HG03045 (cell line): ENCODE measurements around the gene SLC26A11.

Source experiments
- ATAC-seq: cut with Tn5 transposase; IDR thresholded peaks from one replicate; pipeline ENCODE4 v1.9.1; 2021; ENCODE audit warnings: mild to moderate bottlenecking, moderate library complexity; ENCODE audit not compliant: unreplicated experiment

Gene SLC26A11

GRCh38 chr17:80216473-80217456 is 3.5 kb upstream of the SLC26A11 start:
- ATAC-seq: no peak

- no peak for ATAC-seq
Measured at GRCh38 chr17:80217703-80218362, 2.4 kb upstream of the SLC26A11 start.

- ATAC-seq: no peak
Measured at GRCh38 chr17:80218391-80218790, 1.8 kb upstream of the SLC26A11 start.

- ATAC-seq: peak; percentile 38
Measured at GRCh38 chr17:80219013-80219762, 1.0 kb upstream of the SLC26A11 start.

GRCh38 chr17:80219763-80220053 is 519 bp upstream of the SLC26A11 start:
- ATAC-seq: no peak

GRCh38 chr17:80220736-80221215 is 549 bp downstream of the SLC26A11 start:
- no peak for ATAC-seq

GRCh38 chr17:80221351-80222105 is 1.3 kb downstream of the SLC26A11 start:
- ATAC-seq: no peak

- ATAC-seq: no peak
Measured at GRCh38 chr17:80222376-80223141, 2.3 kb downstream of the SLC26A11 start.

- no peak for ATAC-seq
Measured at GRCh38 chr17:80223142-80223815, 3.1 kb downstream of the SLC26A11 start.

- no peak for ATAC-seq
Measured at GRCh38 chr17:80223838-80224497, 3.7 kb downstream of the SLC26A11 start.

GRCh38 chr17:80224683-80225082 is 4.5 kb downstream of the SLC26A11 start:
- ATAC-seq: no peak

GRCh38 chr17:80225230-80225629 is 5.0 kb downstream of the SLC26A11 start:
- no peak for ATAC-seq

- ATAC-seq: no peak
Measured at GRCh38 chr17:80227156-80227555, 6.9 kb downstream of the SLC26A11 start.

GRCh38 chr17:80227666-80228065 is 7.4 kb downstream of the SLC26A11 start:
- no peak for ATAC-seq

GRCh38 chr17:80228477-80228876 is 8.2 kb downstream of the SLC26A11 start:
- ATAC-seq: no peak

GRCh38 chr17:80229011-80229410 is 8.8 kb downstream of the SLC26A11 start:
- ATAC-seq: no peak

- ATAC-seq: no peak
Measured at GRCh38 chr17:80232438-80232837, 12.2 kb downstream of the SLC26A11 start.

GRCh38 chr17:80233202-80233601 is 13.0 kb downstream of the SLC26A11 start:
- no peak for ATAC-seq

GRCh38 chr17:80236911-80237310 is 16.7 kb downstream of the SLC26A11 start:
- ATAC-seq: no peak
